Central memory CD4-positive, alpha-beta T cell (primary cell): ENCODE results near the gene DPP6.

Experiments used
- DNase-seq: peaks from one replicate; pipeline ENCODE4 v3.0.0; 2022

The DPP6 gene

DNA sequence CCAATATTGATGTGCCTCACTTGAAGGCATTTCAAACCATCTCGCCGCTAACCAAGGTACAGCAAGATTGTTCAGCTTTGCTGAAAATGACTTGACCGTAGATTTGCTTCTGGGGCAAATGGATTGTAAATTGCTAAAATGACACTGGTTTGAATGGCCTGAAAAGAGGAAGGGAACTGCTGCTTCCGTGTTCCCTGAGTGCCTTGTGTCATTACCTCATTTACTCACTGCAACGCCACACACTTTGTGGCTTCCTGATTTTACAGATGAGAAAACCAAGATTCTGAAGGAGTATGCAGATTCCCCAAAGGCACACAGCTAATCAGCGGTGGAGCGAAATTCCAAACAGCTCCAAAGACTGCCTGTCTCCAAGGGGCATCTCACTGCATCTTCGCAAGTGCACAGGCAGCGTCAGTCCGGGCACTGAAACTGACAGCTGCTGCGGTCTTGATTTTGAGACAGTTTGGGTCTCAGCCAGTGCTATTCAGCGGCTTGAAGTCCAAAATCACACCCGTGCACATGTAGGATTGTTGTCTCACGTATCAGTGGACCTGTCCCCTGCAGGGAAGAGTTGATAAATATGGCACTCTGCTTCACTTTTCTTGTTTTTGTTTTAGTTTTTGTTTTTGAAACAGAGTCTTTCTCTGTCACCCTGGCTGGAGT, 290.9 kb downstream of the DPP6 start:
- DNase-seq = no peak

DNA sequence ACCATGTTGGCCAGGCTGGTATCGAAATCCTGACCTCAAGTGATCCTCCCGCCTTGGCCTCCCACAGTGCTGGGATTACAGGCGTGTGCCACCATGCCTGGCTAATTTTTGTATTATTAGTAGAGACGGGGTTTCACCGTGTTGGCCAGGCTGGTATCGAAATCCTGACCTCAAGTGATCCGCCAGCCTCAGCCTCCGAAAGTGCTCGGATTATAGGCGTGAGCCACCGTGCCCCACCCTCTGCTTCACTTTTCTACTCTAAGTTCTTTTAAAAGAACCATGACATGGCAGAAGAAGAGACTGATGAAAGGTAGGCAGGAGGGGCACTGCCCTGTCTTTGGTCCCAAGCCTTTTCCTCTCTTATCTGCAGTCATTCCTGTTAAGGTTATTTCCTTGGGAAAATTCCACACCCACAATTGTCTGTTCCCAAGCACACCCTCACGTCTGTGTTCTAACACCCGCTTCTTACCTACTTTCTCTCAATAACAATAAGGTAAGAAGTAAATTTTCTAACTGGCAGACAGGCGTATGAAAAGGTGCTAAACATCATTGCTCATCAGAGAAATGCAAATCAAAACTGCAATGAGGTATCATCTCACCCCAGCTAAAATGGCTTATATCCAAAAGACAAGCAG, 291.7 kb downstream of the DPP6 start:
- no peak for DNase-seq

DNA sequence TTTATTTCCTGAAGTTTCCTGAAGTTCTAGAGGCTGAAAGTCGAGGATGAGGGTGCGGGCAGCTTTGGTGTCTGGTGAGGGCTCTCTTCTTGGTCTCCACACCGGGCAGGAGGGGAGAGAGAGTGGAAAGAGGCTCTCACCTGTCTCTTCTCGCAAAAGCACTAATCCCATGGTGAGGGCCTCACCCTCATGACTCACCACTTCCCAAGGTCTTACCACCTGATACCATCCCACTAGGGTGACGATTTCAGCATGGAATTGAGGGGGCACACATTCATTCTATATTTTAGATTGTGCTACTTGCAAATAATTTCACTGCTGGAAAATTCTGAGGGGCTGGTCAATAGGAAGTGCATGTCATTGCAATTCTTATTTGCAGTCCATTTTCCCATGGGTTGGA, 292.9 kb downstream of the DPP6 start:
- no peak for DNase-seq

DNA sequence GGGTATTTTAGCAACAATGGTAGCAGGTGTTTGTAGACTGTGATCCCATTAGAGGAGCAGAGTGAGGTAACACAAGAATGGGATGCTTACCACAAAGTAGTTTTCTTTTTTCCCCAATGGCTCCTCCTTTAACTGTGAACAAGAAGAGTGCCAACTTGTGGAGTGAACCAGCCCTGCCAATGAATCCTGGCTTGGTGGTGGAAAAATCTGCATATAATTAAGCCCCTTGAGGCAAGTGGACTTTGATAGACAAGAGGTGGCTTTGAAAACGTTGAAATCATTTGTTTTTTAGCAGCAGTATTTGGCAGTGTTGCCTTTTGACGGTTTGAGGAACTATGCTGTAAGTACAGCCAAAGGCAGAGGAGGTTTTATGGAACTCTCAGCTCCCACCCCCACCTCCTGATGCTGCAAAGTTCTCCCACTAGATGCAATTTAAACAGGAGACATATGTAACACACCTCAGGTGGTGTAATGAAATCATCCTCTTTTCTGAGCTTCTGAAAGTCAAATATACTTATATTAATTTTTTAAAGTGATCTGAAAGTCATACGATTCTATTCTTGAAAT, 295.6 kb downstream of the DPP6 start:
- DNase-seq = no peak

DNA sequence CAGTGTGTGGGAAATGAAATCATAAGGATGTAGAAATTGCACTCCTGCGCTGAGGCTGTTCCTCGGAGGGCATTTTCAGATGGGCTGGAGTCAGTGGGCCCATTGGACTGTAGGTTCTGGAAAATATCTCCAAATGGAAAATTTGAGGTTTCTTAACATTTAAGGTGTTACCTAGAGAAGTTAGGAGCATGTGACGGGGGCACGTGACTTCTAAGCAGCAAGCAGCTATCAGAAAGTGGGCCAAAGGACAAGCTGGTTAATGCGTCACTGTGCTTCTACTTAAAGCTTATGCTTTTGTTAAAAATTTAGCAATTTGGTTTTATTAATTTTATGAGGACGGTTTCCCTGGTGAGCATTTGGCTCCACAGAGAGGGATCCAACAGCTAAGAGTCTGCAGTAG, 298.7 kb downstream of the DPP6 start:
- DNase-seq = no peak

DNA sequence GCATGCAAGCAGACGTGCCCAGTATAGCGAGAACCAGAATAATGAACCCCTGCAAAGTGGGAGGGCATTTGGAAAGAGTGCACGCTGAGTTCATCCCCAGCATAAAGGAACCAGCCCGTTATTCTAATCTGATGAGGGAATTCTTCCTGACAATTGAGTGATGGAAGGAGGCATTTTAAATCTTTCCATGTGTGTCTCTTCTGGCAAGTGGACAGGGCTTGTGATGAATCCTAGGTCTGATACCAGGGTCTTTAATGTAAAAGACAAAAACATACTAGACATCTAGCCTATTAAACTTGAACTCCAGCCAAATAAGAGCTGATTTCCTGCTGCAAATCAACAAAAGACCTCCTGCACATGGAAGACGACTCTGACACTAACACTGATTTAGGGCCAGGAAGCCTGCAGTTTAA, 301.2 kb downstream of the DPP6 start:
- DNase-seq = no peak

DNA sequence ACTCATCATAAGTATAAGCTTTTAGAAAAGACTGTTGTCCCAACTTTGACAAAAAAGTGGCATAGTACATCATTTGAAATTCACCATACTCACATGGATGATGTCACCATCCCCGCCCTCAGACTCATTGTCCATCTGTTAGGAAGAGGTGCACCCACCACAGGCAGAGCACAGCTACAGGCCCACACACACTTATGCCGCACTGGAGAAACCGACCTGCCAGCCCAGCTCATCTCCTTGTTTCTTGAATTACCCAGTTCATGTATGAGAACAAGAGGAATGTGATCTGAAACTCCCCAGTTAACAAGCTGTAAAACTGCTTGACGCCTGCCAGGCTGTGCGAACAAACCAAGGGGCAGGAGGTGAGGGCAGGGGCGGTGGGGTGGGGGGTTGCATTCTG, 312.0 kb downstream of the DPP6 start:
- DNase-seq = no peak

DNA sequence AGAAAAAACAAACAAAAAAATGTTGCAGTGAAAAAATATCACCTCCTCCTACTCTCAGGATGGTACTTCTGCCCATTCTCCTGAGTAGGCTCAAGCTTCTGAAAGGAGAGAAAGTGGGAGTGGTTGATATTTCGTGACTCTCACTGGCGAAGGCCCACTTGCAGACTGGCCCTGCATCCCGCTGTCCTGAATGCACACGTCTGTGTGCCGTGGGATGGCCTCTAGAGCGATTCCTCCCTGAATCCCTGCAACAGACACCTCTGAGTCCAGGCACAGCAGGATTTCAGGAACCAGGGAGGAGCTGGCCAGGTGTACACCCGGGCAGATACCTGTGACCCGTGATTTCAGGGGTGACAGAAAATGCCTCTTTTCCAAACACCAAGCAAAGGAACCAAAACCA, 319.2 kb downstream of the DPP6 start:
- DNase-seq = no peak

DNA sequence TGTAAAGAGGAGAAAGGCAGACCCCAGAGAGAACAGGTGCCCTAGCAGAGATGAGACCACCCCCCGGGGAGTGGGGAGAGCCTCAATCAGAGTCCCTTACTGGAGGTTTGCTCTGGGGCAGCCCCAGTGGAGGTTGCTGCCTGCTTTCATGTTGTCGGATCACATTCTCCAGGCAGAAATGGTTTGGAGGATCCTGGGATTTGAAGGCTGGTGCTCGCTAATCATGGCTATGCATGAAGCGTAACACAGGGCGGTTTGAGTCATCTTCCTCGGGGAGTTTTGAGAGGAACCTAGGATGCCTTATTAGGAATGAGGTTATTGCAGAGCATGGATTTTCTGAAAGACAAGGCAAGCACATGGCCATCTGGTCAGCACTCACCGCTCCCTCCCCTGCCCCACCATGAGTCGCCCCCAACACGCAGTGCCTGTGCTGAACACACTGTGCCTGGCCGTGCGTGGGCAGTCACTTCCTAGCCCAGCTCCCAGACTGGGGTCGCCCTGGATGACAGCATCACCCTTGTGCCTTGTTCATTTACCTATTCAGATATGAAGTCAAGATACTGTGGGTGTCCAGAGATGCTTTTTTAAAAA, 319.9 kb downstream of the DPP6 start:
- no peak for DNase-seq

DNA sequence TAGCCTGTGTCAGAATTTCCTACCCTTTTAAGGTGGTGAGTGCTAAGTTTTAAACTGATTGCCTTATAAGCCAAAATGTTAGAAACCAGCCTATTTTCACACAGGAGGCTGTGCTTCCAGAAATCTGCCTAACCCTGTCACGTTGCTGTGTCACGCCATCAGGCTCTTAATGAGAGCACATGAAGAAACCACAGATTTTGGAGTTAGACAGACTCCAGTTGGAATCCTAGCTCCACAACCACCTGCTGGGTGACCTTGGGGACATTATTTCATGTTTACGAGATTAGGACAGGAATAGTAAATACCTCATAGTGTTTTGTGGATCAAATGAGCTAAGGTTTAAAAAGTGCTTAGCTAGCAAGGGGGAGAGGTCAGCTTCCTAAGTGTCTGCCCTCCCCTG, 321.8 kb downstream of the DPP6 start:
- no peak for DNase-seq

DNA sequence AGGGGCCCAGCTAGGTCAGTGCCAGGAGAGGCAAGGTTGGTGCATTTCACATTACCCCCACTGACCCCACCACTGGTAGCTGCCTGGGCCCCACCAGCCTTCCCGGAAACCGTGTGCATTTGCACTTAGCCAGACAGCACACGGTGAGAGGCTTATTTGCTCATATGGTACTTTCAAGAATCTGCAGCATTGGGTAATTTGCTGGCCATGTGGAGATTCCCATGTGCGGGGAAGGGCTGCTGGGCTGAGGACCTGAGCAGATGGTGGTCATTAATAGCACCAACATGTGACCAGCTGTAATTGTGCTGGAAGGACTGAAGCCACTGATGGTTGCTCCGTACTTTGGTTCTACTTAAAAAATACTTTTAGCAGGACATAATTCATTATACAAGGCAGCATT, 323.8 kb downstream of the DPP6 start:
- DNase-seq = no peak

DNA sequence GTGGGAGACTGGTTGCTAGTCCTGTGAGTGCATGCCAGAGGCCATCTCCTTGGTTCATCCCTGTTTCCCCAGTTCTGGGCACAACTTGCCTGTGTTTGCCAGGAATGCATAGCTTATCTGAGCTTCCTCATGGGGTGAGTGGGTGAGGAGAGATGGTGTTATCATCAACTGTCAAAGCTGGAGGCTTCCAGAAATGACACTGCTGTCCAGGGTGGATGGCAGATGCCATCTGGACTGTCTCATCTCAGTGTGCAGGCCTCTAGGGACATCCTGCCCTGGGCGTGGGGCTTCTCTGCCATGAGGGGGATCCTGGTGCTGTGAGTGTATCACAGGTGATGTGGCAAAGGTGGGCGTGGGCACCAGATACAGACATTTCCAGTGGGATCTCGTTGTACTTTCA, 328.6 kb downstream of the DPP6 start:
- DNase-seq = no peak

DNA sequence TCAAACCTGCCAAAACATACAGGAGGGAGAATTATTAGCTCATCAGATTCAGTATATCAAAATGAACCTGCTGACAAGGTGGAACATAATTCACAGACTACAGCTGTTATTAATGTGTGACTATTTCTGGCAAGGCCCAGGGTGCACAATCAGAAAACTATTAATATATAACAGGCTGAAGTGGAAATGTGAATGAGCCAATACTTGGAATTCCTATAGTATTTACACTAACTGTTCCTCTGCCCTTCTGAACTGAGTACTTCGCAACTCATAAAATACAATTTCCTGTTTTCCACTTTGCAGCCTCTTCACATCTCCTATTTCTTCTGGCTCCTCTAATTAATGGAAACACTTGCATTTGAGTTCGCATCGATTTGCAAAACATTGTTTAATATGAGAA, 330.8 kb downstream of the DPP6 start:
- DNase-seq = no peak

DNA sequence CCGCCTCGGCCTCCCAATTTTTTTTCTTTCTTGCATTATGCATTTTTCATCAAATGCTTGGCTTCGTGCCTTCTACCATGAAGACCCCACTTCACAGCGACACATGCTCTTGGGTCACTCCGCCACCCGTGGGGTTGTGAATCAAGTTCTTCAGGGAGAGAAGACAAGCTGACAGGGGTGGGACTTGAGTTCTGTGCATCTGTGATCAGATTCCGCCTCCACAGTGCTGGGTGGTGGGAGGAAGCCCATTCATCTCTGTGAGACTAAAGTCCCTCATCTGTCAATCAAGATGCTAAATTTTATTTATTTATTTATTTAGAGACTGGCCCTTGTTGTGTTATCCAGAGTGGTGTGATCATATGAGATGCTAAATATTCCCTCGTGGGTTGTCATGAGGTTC, 333.0 kb downstream of the DPP6 start:
- no peak for DNase-seq

DNA sequence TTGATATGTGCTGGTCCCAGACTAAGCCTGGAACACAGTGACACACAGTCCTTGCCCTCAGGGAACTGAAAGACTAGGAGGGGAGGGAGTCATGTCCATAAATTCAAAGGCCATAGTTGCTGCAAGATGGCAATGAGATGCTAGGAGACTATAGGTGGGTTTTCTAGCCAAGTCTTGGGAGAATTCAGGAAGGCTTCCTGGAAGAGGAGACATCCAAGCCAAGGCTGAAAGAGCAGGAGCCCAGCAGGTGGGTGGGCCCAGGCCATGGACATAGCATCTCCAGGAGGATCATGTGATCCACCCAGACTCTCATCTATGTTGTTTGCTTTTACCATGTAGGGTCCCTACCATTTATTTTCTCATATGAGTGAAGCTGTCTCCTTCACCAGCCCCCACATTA, 335.1 kb downstream of the DPP6 start:
- DNase-seq = no peak

DNA sequence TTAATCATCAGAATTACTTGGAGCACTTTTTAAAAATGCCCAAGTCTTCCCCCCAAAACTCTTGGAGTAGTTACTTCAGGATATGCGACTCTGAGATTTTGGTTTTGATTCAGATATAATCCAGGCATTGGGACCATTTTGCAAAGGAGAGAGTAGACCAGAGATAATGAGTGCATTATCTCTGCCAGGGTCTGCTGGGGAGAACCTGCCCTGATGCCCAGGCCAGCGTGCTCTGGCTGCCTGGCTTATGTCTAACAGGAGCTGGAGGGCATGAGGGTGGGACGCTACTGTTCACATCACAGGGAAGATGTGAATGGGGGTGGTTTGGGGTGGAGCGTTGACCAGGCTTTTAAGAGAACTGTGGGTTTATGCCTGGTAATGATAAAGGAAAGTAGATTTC, 336.2 kb downstream of the DPP6 start:
- DNase-seq = no peak

DNA sequence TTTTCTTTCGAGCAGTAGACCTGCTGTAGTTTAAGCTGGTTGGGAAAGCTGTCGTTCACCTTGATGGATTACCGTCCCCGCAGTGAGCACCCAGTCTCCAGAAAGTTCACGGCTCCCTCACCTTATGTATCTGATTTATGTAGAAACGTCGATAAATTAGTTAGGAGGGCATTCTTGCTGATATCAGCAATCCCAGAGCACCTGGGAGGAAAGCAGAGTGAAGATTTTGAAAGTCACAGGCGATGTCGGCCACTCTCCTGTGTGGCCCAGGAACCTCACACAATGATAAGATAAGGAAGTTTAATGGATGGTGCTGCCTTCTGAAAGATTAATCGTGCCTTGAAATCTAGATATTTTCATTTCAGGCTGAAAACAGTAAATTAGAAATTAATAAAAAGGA, 336.8 kb downstream of the DPP6 start:
- no peak for DNase-seq

DNA sequence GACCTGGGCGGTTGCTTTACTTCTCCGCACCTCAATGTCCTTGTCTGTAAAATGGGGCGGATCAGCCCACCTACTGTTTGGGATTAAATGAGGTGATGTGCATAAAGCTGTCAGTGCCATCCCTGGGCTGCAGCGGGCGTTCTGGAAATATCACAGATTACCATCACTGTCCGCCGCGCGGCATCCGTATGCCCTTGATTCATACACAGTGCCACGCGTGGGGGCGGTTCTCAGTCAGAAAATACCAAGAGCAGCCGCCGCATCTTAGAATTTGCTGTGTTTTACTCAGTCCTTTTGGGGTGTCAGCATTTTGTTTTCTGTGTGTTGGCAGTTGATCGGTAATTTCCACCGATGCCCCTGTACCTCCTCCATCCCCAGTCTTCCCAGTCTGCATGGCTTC, 338.8 kb downstream of the DPP6 start:
- no peak for DNase-seq

DNA sequence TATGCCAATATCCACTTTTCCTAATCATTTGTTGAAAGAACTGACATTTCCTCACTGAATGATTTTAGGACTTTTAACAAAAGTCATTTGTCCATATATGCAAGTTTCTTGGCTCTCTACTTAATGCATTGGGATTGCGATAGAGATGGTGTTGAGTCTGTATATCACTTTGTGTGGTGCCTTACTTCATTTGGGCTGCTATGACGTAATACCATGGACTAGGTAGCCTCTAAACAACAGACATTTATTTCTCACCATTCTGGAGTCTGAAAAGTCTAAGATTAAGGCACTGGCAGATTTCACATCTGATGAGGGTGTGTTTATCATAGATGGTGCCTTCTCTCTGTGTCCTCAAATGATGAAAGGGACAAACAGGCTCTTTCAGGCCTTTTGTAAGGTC, 342.6 kb downstream of the DPP6 start:
- DNase-seq = no peak

DNA sequence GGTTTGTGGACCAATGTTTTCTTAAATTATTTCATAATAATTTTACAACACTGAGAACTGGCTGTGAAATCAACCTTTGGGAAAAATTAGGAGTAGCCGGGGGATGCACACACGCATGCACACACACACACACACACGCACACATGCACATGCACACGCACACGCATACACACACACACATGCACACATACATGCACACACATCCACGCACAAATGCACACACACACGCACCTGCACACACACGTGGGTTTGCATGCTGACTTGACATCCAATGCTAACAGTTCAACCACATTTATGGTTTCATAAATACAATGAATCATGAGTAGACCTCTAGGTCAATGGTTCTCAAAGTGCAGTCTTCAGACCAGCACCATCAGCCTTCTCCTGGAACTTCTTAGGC, 354.1 kb downstream of the DPP6 start:
- no peak for DNase-seq

DNA sequence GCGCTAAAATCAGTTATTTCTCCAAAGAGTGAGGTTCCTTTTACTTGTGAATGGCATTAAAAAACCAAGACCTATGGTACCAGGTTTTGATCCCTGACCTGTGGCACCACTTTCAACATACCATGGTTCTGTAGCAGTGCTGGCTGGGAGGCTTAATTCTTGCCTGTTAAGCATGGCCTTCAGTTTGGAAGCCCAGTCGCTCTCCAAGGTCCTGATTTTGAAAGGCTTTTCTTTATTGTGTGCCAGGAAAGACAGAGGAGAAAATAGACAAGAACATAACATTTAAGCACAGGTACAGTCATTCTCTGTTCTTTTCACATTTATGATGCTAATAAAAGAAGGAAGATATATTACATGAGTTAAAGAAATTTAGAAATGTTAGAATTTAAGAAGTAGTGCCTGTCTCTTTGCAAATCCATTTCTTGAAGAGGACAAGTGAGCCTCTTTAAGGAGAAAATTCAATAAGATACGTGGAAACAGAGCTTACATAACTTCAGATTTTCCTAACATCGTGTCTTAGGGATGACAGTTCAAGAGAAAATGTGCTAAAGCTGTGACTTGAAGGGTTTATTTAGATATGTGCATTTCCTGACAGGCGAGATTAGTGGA, 357.6 kb downstream of the DPP6 start:
- no peak for DNase-seq

DNA sequence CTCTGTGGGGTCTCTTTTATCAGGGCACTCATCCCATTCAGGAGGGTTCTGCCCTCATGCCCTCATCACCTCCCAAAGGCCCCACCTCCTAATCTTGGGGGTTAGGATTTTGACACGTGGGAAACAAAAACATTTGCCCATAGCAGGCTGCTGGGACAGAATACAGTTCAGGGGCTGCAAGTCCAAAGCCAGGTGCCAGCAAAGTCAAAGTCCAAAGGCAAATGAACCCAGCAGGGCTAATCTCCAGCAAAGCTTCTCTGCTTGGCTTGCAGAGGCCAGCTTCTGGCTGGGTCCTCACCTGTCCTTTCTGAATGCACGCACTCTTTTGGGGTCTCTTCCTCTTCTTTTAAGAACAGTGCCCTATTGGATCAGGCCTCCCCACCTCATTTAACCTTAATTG, 359.9 kb downstream of the DPP6 start:
- no peak for DNase-seq

DNA sequence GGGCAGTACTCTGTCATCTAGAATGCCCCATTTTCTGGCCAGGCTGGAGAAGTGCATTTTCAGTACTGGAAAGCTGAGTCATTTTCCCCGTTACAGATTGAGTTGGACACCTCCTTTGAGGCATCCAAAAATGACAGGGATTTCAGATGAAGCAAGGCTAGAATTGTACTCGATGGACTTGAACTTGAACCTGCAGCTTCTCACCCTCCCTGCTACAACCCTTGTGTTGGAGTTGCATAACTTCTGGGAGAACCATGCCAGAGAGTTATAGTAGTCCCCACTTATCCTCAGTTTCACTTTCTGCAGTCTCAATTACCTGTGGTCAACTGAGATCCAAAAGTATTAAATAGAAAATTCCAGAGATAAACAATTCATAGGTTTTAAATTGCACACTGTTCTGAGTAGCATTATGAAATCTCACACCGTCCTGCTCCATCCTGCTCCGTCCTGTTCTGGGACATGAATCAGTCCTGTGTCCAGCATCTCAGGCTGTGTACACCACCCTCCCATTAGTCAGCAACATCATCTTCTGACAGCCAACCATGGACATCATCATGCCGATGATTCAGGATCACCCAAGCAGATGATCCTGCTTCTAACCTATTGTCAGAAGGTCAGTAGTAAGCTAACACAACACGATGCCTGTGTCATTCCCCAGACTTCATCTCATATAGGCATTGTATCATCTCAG, 363.7 kb downstream of the DPP6 start:
- no peak for DNase-seq
